Smooth muscle cell (in vitro differentiated cells): ENCODE data around the gene CHRNA4. TPM values are rescaled to one million over a fixed set of nuclear protein-coding genes. Genes with fewer than 3 reads are reported as not detected.

Source experiments
- DNase-seq: peaks from one replicate; lab custom pipeline; 2025; ENCODE audit not compliant: unreplicated experiment; lab: John Stamatoyannopoulos, UW
- H2AFZ ChIP-seq: fragments of 200-600 bp; sonication (generic); 2 replicates; pipeline ENCODE4 v1.6.0; 2016; ENCODE audit warnings: antibody characterized with exemption, low read depth, mild to moderate bottlenecking
- H3F3A ChIP-seq: fragments of 200-600 bp; sonication (generic); 2 replicates; pipeline ENCODE4 v1.6.0; 2017; ENCODE audit warnings: antibody characterized with exemption, low read depth
- H3K27ac ChIP-seq: fragments of 200-600 bp; sonication (generic); 2 replicates; pipeline ENCODE4 v1.5.1; 2016; ENCODE audit warnings: low read depth, mild to moderate bottlenecking
- H3K27me3 ChIP-seq: fragments of 200-600 bp; sonication (generic); 2 replicates; pipeline ENCODE4 v1.6.1; 2016; ENCODE audit warnings: low read depth, mild to moderate bottlenecking
- H3K36me3 ChIP-seq: fragments of 200-600 bp; sonication (generic); 2 replicates; pipeline ENCODE4 v1.5.1; 2016; ENCODE audit warnings: low read depth
- H3K4me1 ChIP-seq: fragments of 200-600 bp; sonication (generic); 2 replicates; pipeline ENCODE4 v1.5.1; 2016; ENCODE audit warnings: low read depth
- H3K4me2 ChIP-seq: fragments of 200-600 bp; sonication (generic); 2 replicates; pipeline ENCODE4 v1.6.0; 2016; ENCODE audit warnings: mild to moderate bottlenecking
- H3K4me3 ChIP-seq: fragments of 200-600 bp; sonication (generic); 2 replicates; pipeline ENCODE4 v1.5.1; 2016; ENCODE audit warnings: mild to moderate bottlenecking
- H3K79me2 ChIP-seq: fragments of 200-600 bp; sonication (generic); 2 replicates; pipeline ENCODE4 v1.6.0; 2016; ENCODE audit warnings: low read depth, mild to moderate bottlenecking
- H3K9ac ChIP-seq: fragments of 200-600 bp; sonication (generic); 2 replicates; pipeline ENCODE4 v1.6.0; 2016; ENCODE audit warnings: low read depth
- H3K9me3 ChIP-seq: fragments of 200-600 bp; sonication (generic); replicated peaks from 2 replicates; pipeline ENCODE4 v1.5.1; 2016; ENCODE audit warnings: low read depth
- H4K20me1 ChIP-seq: fragments of 200-600 bp; sonication (generic); 2 replicates; pipeline ENCODE4 v1.6.0; 2016; ENCODE audit warnings: low read depth
- CTCF ChIP-seq: fragments of 200-600 bp; sonication (generic); IDR thresholded peaks from 2 replicates; pipeline ENCODE4 v1.5.1; 2017; ENCODE audit warnings: borderline replicate concordance, mild to moderate bottlenecking, antibody characterized with exemption; ENCODE audit not compliant: insufficient read depth, poor library complexity, severe bottlenecking
- WGBS: methylation state at CpG from one replicate; pipeline ENCODE4 v1.1.7; 2016; ENCODE audit warnings: low lambda C conversion rate; 5-methylcytosine and 5-hydroxymethylcytosine counted together
- polyA plus RNA-seq: library from polyadenylated mRNA; unstranded; fragments of >200 nt; fragmentation: Nextera tagmentation; extraction: Ambion mirVana; gene quantifications from 2 replicates; pipeline ENCODE4 v1.2.1, GENCODE V29; 2016
- total RNA-seq: library from RNA; depleted of rRNA; stranded (reverse); fragments of >200 nt; gene quantifications from 2 replicates; pipeline ENCODE4 v1.2.3, GENCODE V29; 2014

The CHRNA4 gene
- total and polyA plus RNA-seq, 2 experiments from 2014 or later, result 0.03 TPM; not detected in 1

DNA sequence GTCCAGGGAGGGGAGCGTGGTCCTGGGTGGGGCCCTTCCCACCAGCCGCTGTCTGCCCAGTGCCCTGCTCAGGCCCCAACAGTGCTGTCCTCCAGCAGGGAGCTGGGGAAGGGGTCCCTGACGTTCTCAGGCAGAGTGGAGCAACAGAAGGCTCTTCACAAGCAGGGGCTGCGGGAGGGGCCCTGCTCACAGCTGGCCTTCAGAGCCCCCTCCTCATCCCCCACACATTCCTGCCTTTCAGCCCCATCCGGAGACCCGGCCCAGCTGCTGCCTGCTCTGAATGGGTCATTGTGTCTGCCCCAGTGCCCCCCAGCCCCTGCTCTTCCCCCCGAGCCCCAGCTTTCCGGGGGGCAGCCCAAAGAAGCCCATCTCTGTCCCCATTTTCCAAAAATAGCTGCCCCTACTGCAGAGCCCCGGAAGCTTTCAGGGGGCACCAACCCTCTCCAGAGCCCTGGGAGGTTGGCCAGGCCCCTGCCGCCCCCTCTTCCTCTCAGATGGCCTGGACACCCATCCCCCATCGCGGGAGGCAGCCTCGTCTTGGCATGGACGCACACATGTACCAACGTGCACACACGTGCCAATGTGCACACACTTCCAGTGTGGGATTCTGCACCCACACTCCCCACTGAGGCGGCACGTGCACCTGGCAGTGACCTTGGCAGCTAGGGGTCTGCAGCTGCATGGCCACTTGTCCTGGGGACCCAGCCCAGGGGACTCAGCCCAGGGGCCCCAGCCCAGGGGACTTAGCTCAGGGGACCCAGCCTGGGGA, 64.4 kb downstream of the CHRNA4 start:
- Histone ChIP-seq H4K20me1 (peaks cover 12% of the 10 kb centered on the region), H3K36me3 (no peaks in the 10 kb centered on the region), H3F3A (no peaks in the 10 kb centered on the region), H3K4me3 (no peak overlapping the region), H3K9ac (no peak overlapping the region), H3K27me3 (peaks cover 17% of the 10 kb centered on the region), H3K4me1 (peaks cover 4% of the 10 kb centered on the region), H3K9me3 (no peaks in the 10 kb centered on the region), H3K79me2 (no peaks in the 10 kb centered on the region), H3K27ac (no peak overlapping the region), H3K4me2 (no peak overlapping the region), H2AFZ (no peak overlapping the region)
- TF ChIP-seq CTCF, result no peak
- WGBS, result 80% methylated on average over 18 of the region's 18 CpGs
- no peak for DNase-seq

DNA sequence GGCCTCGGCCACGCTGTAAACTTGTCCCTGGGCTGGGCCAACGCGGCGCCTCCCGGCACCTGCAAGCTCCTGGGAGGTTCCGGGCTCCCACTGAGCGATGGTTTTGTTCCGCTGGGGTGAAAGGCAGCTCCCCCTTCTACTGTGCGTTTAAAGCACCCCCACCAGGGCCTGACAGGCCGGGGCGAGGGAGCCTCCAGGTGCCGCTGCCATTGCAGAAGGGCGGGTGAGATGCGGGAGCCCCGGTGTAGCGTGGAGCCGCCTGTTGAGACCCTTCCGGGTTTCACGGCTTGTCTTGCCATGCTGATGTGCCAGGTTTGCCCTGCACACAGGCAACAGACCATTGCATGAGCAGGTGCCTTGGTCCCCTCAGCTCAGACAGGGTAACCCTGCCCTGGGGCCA, 65.3 kb downstream of the CHRNA4 start:
- Histone ChIP-seq H3K27ac (no peak overlapping the region), H3K9me3 (no peaks in the 10 kb centered on the region), H3K9ac (no peak overlapping the region), H4K20me1 (peaks cover 19% of the 10 kb centered on the region), H3K4me1 (peaks cover 6% of the 10 kb centered on the region), H3K4me2 (no peak overlapping the region), H3K27me3 (peaks cover 16% of the 10 kb centered on the region), H2AFZ (no peak overlapping the region), H3F3A (peaks cover 2% of the 10 kb centered on the region), H3K36me3 (no peaks in the 10 kb centered on the region), H3K79me2 (no peaks in the 10 kb centered on the region), H3K4me3 (no peak overlapping the region)
- DNase-seq, result no peak
- TF ChIP-seq CTCF, result no peak
- 60% methylated on average over 20 of the region's 20 CpGs for WGBS

DNA sequence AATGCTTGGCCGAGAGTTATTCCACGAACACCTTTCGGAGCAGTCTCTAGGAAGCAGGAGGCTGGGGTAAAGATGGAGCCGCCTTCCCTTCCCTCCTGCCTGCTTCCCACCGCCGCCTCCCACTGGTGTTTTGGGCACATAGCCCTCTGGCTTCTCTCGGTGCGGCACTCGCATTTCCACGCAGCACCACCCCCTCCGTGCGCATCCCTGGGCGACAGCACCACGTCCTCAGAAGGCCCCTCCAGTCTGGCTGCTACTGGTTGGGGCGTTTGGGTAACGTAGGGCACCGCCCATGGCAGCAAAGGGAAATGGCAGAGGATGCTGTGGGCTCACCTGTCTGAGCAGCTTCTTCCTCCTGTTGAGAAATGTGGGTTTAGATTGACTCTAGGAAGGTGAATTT, 65.7 kb downstream of the CHRNA4 start:
- H3K27ac ChIP-seq, result no peak overlapping the region
- H3K4me3 ChIP-seq, result no peak overlapping the region
- peaks cover 5% of the 10 kb centered on the region for H3F3A ChIP-seq
- peak; percentile 8 for TF ChIP-seq CTCF
- DNase-seq, result no peak
- H3K27me3 ChIP-seq, result peaks cover 13% of the 10 kb centered on the region
- peaks cover 23% of the 10 kb centered on the region for H4K20me1 ChIP-seq
- no peaks in the 10 kb centered on the region for H3K79me2 ChIP-seq
- no peaks in the 10 kb centered on the region for H3K9me3 ChIP-seq
- H3K4me2 ChIP-seq, result no peak overlapping the region
- 58% methylated on average over 17 of the region's 17 CpGs for WGBS
- H2AFZ ChIP-seq, result no peak overlapping the region
- H3K36me3 ChIP-seq, result no peaks in the 10 kb centered on the region
- H3K9ac ChIP-seq, result no peak overlapping the region
- H3K4me1 ChIP-seq, result peaks cover 7% of the 10 kb centered on the region

DNA sequence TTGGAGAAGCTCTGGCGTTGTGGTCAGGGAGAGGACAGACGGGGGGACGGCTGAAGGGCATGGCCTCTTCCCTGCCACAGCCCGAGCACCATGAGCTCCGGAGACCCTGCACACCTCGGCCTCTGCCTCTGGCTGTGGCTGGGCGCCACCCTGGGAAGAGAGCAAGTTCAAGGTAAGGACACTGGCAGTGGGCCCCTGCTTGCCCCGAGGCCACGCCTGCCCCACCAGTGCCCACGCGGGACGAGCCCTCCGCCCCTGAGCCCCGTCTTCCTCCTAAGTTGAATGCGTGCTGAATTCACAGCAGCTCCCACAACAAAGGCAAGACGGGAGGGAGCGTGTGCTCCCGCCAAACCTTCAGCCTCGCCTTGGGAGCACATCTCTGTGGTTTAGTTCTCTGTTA, 66.1 kb downstream of the CHRNA4 start:
- Histone ChIP-seq H3F3A (peaks cover 5% of the 10 kb centered on the region), H3K27me3 (peaks cover 10% of the 10 kb centered on the region), H3K27ac (no peak overlapping the region), H3K36me3 (no peaks in the 10 kb centered on the region), H3K9ac (no peak overlapping the region), H3K4me2 (no peak overlapping the region), H3K4me3 (no peak overlapping the region), H3K79me2 (no peaks in the 10 kb centered on the region), H4K20me1 (peaks cover 27% of the 10 kb centered on the region), H2AFZ (no peak overlapping the region), H3K4me1 (peaks cover 7% of the 10 kb centered on the region), H3K9me3 (no peaks in the 10 kb centered on the region)
- no peak for DNase-seq
- no peak for TF ChIP-seq CTCF
- WGBS, result 72% methylated on average over 19 of the region's 19 CpGs
